Peyer's patch (tissue), 4 donors: ENCODE results near the gene LATS1.

Source experiments
- POLR2A ChIP-seq, 2 donors: fragments of 450-650 bp; IDR thresholded peaks; one replicate each; pipeline ENCODE4 v1.5.1; 2017; ENCODE audit warnings: antibody characterized with exemption in 2 of 2, mild to moderate bottlenecking in 2 of 2, moderate library complexity in 2 of 2
- TF ChIP-seq, protein P1 (sequence below), 6 experiments: fragments of 450-650 bp in 4 of 6; fragments of 200-600 bp in 2 of 6; sonication (generic) in 1 of 6; IDR thresholded peaks; one replicate each; pipeline ENCODE4 v1.5.1; 2017 to 2019; ENCODE audit warnings: antibody characterized with exemption in 6 of 6, mild to moderate bottlenecking in 3 of 6, moderate library complexity in 1 of 6

GRCh38 chr6:149746147-149746946 lies 28.4 kb upstream of the LATS1 start, which contains the start of gene NUP43:
- TF ChIP-seq, protein P1, sequence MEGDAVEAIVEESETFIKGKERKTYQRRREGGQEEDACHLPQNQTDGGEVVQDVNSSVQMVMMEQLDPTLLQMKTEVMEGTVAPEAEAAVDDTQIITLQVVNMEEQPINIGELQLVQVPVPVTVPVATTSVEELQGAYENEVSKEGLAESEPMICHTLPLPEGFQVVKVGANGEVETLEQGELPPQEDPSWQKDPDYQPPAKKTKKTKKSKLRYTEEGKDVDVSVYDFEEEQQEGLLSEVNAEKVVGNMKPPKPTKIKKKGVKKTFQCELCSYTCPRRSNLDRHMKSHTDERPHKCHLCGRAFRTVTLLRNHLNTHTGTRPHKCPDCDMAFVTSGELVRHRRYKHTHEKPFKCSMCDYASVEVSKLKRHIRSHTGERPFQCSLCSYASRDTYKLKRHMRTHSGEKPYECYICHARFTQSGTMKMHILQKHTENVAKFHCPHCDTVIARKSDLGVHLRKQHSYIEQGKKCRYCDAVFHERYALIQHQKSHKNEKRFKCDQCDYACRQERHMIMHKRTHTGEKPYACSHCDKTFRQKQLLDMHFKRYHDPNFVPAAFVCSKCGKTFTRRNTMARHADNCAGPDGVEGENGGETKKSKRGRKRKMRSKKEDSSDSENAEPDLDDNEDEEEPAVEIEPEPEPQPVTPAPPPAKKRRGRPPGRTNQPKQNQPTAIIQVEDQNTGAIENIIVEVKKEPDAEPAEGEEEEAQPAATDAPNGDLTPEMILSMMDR (IDR thresholded peaks at IDR 0.05): peak; percentile 49 to 83 (median 67)
- TF ChIP-seq POLR2A (IDR thresholded peaks at IDR 0.05): peak in 1 of 2 donors; percentile 41
